H7 (cell line): Measurements from ENCODE around the gene EIF1. TPM values are rescaled to one million over a fixed set of nuclear protein-coding genes. Genes with fewer than 3 reads are reported as not detected.
"Not testable (repeated sequence)": the region's sequence is repeated elsewhere in the genome, so short reads cannot be mapped to it uniquely, and the experiment has no call there.

Source experiments
- DNase-seq: peaks from one replicate; pipeline ENCODE4 v3.0.0; 2012
- H3K27me3 ChIP-seq: 2 replicates; pipeline ENCODE4 v1.6.0; 2011; ENCODE audit warnings: mild to moderate bottlenecking, low read length; ENCODE audit not compliant: control insufficient read depth, insufficient read depth
- H3K36me3 ChIP-seq: replicated peaks from 2 replicates; pipeline ENCODE4 v1.5.1; 2011; ENCODE audit warnings: low read length; ENCODE audit not compliant: control insufficient read depth, insufficient read depth
- H3K4me3 ChIP-seq: 2 replicates; pipeline ENCODE4 v1.5.1; 2011; ENCODE audit warnings: low read depth, mild to moderate bottlenecking, control low read depth, low read length, moderate library complexity; ENCODE audit not compliant: insufficient read depth
- total RNA-seq: library from RNA; depleted of rRNA; stranded (reverse); fragments of >200 nt; shearing (Covaris generic); gene quantifications from 2 replicates; pipeline ENCODE4 v1.2.3, GENCODE V29; 2014

Gene EIF1
- total RNA-seq, 1 experiment from 2014 or later = 62.6 TPM

DNA sequence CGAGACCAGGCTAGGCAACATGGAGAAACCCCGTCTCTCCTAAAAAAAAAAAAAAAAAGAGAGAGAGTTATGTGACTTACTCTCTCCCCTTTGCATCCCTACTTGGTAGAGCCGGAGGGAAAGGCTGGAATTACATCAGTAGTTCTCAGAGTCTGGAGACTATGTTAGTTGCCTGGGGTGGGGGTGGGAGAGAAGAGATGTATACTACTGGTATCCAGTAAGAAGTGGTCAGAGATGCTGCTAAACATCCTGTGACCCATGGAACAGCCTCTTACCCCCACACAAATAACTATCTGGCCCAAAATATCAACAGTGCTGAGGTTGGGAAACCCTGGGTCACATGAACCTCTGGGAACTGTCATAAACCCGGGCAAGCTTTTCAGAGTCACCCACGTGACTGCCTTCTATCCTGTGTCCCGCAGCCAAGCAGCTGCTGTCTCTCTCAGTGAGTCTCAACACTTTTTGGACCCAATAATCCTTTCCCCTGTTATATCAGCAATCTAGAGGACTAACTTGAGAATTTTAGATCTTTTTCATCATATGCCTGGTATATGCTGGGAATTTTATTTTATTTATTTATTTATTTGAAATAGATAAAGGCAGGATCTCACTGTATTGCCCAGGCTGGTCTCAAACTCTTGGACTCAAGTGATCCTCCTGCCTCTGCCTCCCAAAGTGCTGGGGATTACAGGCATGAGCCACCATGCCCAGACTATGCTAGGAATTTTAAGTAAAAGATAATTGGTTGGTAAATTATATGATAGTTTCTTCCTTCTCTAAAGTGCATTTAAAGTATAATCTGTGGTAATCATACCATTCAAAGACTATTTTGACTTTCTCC lies 8.7 kb downstream of the EIF1 start:
- Histone ChIP-seq H3K27me3 (no peaks in the 10 kb centered on the region), H3K36me3 (peaks cover 6% of the 10 kb centered on the region), H3K4me3 (no peak overlapping the region)
- no peak for DNase-seq

DNA sequence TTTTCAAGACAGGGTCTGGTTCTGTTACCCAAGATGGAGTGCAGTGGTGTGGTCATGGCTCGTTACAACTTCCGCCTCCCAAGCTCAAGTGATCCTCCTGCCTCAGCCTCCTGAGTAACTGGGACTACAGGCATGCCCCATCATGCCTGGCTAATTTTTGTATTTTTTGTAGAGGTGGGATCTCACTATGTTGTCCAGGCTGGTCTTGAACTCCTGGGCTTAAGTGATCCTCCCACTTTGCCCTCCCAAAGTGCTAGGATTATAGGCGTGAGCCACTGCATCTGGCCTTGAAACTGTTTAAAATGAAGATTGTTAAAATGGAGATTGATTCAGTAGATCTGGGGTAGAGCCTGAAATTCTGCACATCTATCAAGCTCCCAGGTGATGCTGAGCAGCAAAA lies 12.2 kb downstream of the EIF1 start:
- H3K4me3 ChIP-seq, H3K36me3 ChIP-seq, DNase-seq, H3K27me3 ChIP-seq: not testable (repeated sequence)

DNA sequence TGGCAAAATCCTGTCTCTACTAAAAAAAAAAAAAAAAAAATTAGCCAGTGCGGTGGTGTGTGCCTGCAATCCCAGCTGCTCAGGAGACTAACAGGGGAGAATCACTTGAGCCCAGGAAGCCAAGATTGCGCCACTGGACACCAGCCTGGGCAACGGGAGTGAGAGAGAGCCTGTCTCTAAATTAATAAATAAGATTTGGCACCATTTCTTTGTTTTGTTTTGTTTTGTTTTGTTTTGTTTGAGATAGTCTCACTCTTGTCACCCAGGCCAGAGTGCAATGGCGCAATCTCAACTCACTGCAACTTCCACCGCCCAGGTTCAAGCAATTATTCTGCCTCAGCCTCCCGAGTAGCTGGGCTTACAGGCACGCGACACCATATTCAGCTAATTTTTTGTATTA lies 14.0 kb downstream of the EIF1 start:
- peaks cover 13% of the 10 kb centered on the region for H3K27me3 ChIP-seq
- H3K36me3 ChIP-seq = no peaks in the 10 kb centered on the region
- DNase-seq = no peak
- H3K4me3 ChIP-seq = no peak overlapping the region

DNA sequence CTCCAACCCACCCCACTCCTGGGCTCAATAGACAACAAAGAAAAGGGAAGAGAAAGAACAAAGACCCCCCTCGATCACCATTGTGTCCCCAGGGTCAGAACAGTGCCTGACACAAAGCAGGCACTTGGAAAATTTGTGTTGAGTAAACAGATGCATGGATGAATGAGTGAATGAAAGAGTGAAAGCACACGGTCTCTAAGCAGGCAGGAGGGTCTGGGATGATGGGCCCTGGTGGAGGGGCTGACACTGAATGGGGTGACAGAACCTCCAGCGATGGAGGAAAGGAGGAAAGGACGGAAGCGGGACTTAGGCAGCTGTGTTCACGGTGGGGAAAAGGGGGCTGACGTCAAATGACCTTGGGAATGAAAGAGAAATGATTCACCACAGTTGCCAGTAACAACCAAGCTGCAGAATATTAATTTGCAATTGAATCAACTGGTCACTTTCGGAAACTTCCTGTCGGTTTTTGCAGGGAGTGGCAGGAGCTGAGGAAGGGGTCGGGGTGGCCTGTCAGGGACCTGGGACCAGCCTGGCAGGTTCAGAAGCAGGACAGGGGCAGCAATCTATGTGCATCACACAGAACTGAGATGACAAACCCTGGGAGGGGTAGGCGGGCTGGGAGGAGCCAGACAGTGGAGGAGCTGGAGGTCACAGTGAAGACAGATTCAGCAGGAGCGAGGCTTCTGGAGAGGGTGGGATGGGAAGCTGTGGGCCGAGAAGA lies 16.7 kb downstream of the EIF1 start:
- no peaks in the 10 kb centered on the region for H3K36me3 ChIP-seq
- H3K4me3 ChIP-seq = no peak overlapping the region
- peaks cover 32% of the 10 kb centered on the region for H3K27me3 ChIP-seq
- peak; percentile 72 for DNase-seq

DNA sequence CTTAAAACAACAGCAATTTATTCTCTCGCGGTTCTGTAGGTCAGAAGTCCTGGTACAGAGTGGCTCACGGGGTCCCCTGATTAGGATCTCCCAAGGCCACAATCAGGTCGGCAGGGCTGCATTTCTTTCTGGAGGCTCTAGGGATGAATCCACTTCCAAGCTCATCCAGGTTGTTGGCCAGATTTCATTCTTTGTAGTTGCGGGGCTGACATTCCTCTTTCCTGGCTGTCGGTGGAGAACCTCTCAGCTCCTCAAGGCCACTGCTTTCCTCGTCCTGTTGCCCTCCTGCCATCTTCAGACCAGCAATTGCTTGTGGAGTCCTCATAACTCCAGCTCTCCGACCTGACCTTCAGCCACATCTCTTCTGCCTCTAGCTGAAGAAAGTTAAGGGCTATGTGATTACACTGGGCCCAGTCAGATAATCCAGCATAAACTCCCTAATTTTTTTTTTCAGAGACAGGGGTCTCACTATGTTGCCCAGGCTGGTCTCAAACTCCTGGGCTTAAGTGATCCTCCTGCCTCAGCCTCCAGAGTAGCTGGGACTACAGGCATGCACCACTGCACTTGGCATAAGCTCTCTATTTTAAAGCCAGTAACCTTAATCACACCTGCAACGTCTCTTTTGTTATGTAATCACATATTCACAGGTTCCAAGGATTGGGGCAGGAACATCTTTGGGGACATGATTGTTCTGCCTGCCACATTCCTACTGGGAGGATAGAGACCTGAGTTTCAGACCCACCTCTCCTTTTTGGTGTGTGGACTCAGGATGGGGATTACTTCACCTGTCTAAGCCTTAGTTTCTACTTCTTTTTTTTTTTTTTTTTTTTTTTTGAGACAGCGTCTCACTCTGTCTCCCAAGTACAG lies 19.4 kb downstream of the EIF1 start:
- Histone ChIP-seq H3K27me3 (peaks cover 51% of the 10 kb centered on the region), H3K4me3 (no peak overlapping the region), H3K36me3 (no peaks in the 10 kb centered on the region)
- DNase-seq = peak; percentile 59

DNA sequence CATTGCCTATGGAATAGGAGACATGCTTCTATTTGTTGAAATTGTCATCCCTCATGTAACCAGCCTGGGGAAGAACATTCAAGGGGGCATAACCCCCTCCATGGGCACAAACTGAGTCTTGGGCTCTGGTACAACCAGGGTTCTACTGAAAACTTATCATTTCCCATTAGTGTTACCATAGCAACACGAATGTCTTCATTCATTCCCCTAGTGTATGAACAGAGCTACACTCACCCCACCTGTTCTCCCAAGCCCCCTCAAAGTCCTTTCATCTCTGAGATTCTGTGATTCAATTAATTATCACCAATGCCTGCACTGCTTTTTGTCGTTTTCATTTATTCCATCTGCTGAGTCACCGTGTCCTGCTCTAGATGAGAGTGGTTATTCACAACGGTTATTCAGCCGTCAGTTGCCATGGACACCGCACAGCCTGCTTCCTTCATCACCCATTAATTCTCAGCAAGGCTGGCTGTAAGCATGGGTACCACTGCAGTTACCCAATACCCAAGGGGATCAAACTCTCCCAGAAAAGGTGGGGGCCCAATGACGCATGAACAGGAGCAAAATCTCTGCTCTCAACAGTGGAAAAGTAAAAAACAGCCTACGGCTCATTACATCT lies 21.9 kb downstream of the EIF1 start:
- H3K27me3 ChIP-seq = peaks cover 52% of the 10 kb centered on the region
- DNase-seq = no peak

DNA sequence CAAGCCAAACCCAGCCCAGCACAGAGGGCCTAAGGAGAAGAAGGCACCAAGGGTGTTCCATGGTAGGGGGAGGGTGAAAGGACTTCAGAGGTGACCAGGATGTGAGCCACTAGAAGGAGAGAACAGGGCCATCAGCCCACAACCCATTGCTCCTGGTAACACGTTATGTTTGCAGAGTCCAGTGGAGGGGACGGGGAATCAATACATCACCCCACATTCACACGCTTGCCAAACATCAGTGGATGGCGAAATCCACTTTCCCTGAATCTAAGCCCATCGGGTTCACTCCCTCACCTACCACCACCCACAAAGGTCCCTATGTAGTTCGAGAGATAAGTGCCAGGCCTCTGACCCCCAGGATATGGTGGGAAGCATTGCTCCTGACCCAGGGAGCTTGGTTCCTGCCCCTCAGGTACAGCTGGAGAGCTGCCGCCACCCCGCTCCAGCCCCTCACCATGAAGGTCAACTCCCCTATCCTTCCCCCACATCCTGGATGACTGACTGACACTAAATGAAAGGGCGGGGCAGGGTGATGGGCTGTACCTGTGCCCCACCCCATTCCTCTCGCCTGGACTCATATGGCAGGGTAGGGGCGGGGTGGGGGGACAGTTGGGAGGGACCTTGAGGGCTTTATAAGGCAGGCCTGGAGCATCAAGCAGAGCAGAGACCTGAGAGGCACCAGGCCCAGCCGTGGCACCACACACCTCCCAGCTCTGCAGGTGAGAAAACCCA lies 23.1 kb downstream of the EIF1 start, which contains the start of gene GAST:
TSS of gene GAST (plus strand) at position 663 of the 732 bp plus-strand sequence. CDS start 3,106 bp downstream, outside the sequence.
- H3K4me3 ChIP-seq = no peak within 1 kb of the TSS
- H3K36me3 ChIP-seq = no peaks in the 10 kb centered on the region
- H3K27me3 ChIP-seq = peaks cover 42% of the 10 kb centered on the region
- peak; percentile 33 for DNase-seq

More for the DNA sequence above, 21.9 kb downstream of the EIF1 start:
- H3K4me3 ChIP-seq = no peak overlapping the region
- H3K36me3 ChIP-seq = no peaks in the 10 kb centered on the region

DNA sequence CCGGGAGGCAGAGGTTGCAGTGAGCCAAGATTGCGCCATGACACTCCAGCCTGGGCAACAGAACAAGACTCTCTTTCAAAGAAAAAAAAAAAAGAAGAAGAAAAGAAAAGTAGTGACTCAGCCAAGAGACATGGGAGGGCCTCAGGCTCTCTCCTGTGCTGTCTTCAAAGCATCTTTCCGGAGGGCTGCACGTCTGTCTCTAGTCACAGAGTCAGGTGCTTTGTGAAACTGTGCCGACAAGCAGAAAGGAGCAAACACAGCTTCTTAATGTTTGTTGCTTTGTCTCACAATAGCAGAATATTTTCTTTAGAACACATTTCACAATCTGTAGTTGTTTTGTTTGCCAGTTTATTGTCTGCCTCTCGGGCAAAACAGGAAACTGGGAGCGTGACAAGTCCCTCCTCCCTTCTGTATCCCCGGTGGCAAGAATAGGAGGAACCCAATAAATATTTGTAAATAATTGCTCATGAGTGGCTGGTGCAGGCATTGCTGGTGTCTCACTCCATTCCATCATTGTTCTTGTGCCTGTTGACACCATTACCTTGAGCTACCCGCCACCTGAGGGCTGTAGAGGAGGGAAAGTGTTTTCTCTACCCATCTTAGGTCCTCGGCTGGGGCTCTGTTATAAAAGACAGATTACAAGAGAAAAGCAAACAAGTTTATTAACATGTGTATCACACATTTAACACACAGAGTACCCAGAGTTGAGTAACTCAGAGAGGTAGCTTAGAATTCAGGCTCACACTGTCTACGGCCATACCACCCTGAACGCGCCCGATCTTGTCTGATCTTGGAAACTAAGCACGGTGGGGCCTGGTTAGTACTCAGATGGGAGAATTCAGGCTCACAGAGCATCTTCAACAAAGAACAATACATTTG lies 29.0 kb downstream of the EIF1 start:
- DNase-seq = peak; percentile 29
- Histone ChIP-seq H3K36me3 (no peaks in the 10 kb centered on the region), H3K27me3 (peaks cover 3% of the 10 kb centered on the region; the same call in 1 of the 2 replicates), H3K4me3 (no peak overlapping the region)

DNA sequence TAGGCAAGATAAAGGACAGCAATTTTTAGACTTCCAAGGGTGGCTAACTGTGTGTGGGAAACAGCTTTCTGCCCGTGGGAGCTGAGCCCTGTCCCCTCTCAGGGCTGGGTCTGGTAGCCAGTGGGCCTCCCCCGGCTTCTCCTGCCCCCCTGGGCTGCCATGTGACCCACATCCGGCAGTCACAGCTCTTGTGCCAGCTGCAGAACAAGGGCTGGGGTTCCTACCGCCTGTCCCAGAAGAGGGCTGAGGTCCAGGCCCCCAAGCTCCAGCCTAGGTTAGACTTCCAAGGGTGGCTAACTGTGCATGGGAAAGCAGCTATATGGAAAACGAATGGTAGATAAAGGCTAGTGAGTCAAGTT lies 29.6 kb downstream of the EIF1 start:
- H3K36me3 ChIP-seq = no peaks in the 10 kb centered on the region
- DNase-seq = peak; percentile 34
- peaks cover 3% of the 10 kb centered on the region; the same call in 1 of the 2 replicates for H3K27me3 ChIP-seq
- no peak overlapping the region for H3K4me3 ChIP-seq

DNA sequence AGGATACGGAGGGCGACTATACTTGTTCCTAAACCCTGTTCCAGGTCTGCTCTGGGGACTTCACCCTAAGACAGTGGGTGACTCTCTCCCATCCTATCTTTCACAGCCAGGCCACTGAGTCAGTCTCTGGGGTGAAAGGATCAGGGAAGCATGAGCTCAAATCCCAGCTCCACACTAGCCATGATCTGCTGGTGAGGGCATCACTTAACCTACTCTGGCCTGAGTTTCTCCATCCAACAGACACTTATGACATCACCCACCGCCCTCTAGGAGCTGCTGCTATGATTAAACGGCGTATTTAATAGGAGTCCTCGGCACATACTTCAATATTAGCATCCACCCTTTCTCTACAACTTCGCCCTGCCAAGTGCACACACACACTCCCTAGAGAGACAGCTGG lies 33.5 kb downstream of the EIF1 start:
- peak; percentile 15 for DNase-seq
- H3K4me3 ChIP-seq = no peak overlapping the region
- no peaks in the 10 kb centered on the region for H3K27me3 ChIP-seq
- no peaks in the 10 kb centered on the region for H3K36me3 ChIP-seq

DNA sequence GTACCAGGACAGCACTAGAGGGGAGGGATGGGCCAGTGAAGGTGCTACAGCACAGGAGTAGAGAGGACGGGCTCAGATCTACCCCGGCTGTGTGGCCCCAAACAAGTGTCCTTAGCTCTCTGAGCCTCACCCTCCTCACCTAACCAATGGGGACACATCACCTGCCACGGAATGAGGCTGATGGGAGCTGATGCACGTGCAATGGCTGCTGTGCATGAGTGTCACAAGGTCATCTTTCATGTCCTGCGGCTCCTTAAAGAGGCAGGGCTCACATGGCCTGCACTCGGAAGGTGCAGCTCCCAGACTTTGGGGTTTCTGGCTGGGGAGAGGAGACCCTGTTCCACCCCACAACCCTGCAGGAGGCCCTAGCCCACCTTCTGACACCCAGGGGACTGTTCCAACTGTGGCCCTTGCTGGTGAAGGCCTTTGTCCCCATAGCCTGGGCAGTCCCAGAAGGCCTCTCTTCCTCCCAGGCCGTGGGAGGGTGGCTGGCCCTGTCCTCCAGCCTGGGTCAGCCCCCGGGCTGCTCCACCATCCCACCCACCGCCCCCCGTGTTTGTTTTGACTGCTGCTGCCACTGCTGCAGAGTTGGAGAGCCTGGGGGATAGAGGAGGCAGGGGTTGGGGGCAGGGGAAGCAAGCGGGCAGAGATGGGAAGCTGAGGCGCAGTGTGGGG lies 35.3 kb downstream of the EIF1 start:
- Histone ChIP-seq H3K4me3 (no peak overlapping the region), H3K27me3 (no peaks in the 10 kb centered on the region)
- no peak for DNase-seq

DNA sequence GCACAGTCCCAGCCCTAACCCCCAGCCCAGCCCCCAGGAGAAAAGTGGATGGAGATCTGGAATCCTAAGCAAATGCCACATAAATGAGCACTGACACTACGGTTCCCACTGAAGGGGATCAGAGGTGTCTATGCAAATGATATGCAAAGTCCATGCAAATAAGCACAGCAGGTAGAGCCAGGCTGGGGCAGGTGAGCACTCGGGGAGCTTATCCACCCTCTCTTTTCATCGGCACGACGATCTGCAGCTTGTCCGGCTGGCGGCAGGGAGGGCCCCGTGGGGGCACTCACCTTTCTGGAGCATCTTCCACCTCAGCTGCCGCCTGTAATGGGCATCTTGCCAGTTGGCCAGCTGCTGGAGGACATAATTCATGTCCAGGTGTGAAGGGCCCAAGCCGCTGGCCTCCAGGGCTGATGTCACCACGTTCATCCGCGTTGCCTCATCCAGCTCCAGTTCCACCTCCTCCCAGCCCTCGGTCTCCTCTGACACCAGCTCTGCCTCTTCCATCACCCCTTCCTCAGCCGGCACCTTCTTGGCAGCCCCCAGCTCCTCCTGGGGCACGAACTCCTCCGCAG lies 35.9 kb downstream of the EIF1 start:
- peak; percentile 72 for DNase-seq
- Histone ChIP-seq H3K27me3 (no peaks in the 10 kb centered on the region), H3K4me3 (no peak overlapping the region), H3K36me3 (no peaks in the 10 kb centered on the region)

More for the DNA sequence above, 35.3 kb downstream of the EIF1 start:
- no peaks in the 10 kb centered on the region for H3K36me3 ChIP-seq
